A549 (cell line): Measurements from ENCODE around the gene PCDHGB1. TPM values are rescaled to one million over a fixed set of nuclear protein-coding genes. Genes with fewer than 3 reads are reported as not detected.

Experiments used
- ATAC-seq, 2 experiments: fragments of 200-7000 bp in 1 of 2; fragments of >200 bp in 1 of 2; cut with Nextera tagmentation in 1 of 2; cut with Tn5 transposase in 1 of 2; 3 replicates each; pipeline versions ENCODE4 v1.8.0 to v1.9.1; 2018 to 2020; ENCODE audit warnings: mild to moderate bottlenecking in 1 of 2, moderate library complexity in 1 of 2
- CTCF ChIA-PET: fragments of 300-600 bp; sonication (Branson Sonifier 250); formaldehyde crosslinking; extraction: SDS; loops from one replicate; lab custom pipeline; 2021; ENCODE audit warnings: antibody characterized with exemption, inconsistent platforms; lab: Yijun Ruan, JAX
- POLR2A ChIA-PET: fragments of 350-600 bp; formaldehyde crosslinking; extraction: SDS; loops from one replicate; lab custom pipeline; 2021; ENCODE audit warnings: antibody characterized with exemption, inconsistent platforms; lab: Yijun Ruan, JAX
- DNase-seq, 2 experiments: peaks; one replicate each; pipeline versions ENCODE4 v3.0.0 to v3.0.0-alpha.2; 2011 to 2016; ENCODE audit warnings: low read depth in 1 of 2, low spot score in 1 of 2
- FAIRE-seq: peaks from 2 replicates; lab custom pipeline; 2011; peaks lifted over from hg19 to GRCh38; lab: Jason Lieb, UNC
- H3K27ac ChIP-seq, 2 experiments: fragments of >200 bp; sonication (Bioruptor Twin); formaldehyde crosslinking; 3 replicates each; pipeline ENCODE4 v1.5.1; 2016 to 2017
- H3K4me1 ChIP-seq: fragments of >200 bp; sonication (Bioruptor Twin); formaldehyde crosslinking; 3 replicates; pipeline ENCODE4 v1.6.1; 2016
- H3K4me2 ChIP-seq: fragments of >200 bp; sonication (Bioruptor Twin); formaldehyde crosslinking; 3 replicates; pipeline ENCODE4 v1.6.1; 2016
- H3K4me3 ChIP-seq: fragments of >200 bp; sonication (Bioruptor Twin); formaldehyde crosslinking; 3 replicates; pipeline ENCODE4 v1.5.1; 2016
- H3K9me3 ChIP-seq: fragments of >200 bp; sonication (Bioruptor Twin); formaldehyde crosslinking; 3 replicates; pipeline ENCODE4 v1.6.1; 2016
- BCL3 ChIP-seq: fragments of >200 bp; sonication (Bioruptor Twin); formaldehyde crosslinking; IDR thresholded peaks from 3 replicates; pipeline ENCODE4 v1.6.1; 2016
- CBX8 ChIP-seq: fragments of 200-600 bp; sonication (generic); IDR thresholded peaks from 2 replicates; pipeline ENCODE4 v1.6.1; 2016
- CEBPB ChIP-seq, 2 experiments: fragments of >200 bp in 1 of 2; sonication (Bioruptor Twin) in 1 of 2; formaldehyde crosslinking in 1 of 2; IDR thresholded peaks; 2 replicates each; pipeline ENCODE4 v1.6.1; 2012 to 2016
- CHD2 ChIP-seq: fragments of 150-350 bp; IDR thresholded peaks from 2 replicates; pipeline ENCODE4 v1.6.1; 2014; ENCODE audit warnings: low read length; ENCODE audit not compliant: partially characterized antibody
- CHD4 ChIP-seq: fragments of 200-600 bp; sonication (generic); IDR thresholded peaks from 2 replicates; pipeline ENCODE4 v1.6.1; 2016; ENCODE audit warnings: antibody characterized with exemption, mild to moderate bottlenecking, borderline replicate concordance
- CTCF ChIP-seq: fragments of >200 bp; sonication (Bioruptor Twin); formaldehyde crosslinking; IDR thresholded peaks from 3 replicates; pipeline ENCODE4 v1.5.1; 2016
- EHMT2 ChIP-seq: fragments of 200-600 bp; sonication (generic); IDR thresholded peaks from 2 replicates; pipeline ENCODE4 v1.6.1; 2016; ENCODE audit warnings: antibody characterized with exemption, low read depth, mild to moderate bottlenecking, moderate library complexity
- ELK1 ChIP-seq: fragments of 150-350 bp; IDR thresholded peaks from 2 replicates; pipeline ENCODE4 v1.6.1; 2014; ENCODE audit warnings: low read depth, mild to moderate bottlenecking, low read length
- EP300 ChIP-seq, 2 experiments: fragments of >200 bp; sonication (Bioruptor Twin); formaldehyde crosslinking; IDR thresholded peaks; 2 replicates in 1 of 2; 3 replicates in 1 of 2; pipeline ENCODE4 v1.6.1; 2016 to 2017
- HEYL ChIP-seq: fragments of 250-450 bp; sonication (Bioruptor Pico); IDR thresholded peaks from 2 replicates; pipeline ENCODE4 v1.8.0; 2021; ENCODE audit warnings: mild to moderate bottlenecking, moderate library complexity
- JUNB ChIP-seq: fragments of >200 bp; sonication (Bioruptor Twin); formaldehyde crosslinking; IDR thresholded peaks from 2 replicates; pipeline ENCODE4 v1.6.1; 2016
- KDM1A ChIP-seq: fragments of 200-600 bp; sonication (generic); IDR thresholded peaks from 2 replicates; pipeline ENCODE4 v1.6.1; 2016; ENCODE audit warnings: low read depth, mild to moderate bottlenecking
- KDM5A ChIP-seq: fragments of 200-600 bp; sonication (generic); IDR thresholded peaks from 2 replicates; pipeline ENCODE4 v1.6.1; 2016; ENCODE audit warnings: antibody characterized with exemption, mild to moderate bottlenecking
- MAFK ChIP-seq: fragments of 450-650 bp; IDR thresholded peaks from 2 replicates; pipeline ENCODE4 v1.6.1; 2014; ENCODE audit not compliant: partially characterized antibody
- MAX ChIP-seq: IDR thresholded peaks from 2 replicates; pipeline ENCODE4 v1.6.1; 2012
- MYC ChIP-seq: IDR thresholded peaks from 2 replicates; pipeline ENCODE4 v1.6.1; 2012; ENCODE audit warnings: mild to moderate bottlenecking, inconsistent platforms, low read length, improper control_type of control experiment, borderline replicate concordance
- RAD21 ChIP-seq, 2 experiments: fragments of >200 bp in 1 of 2; sonication (Bioruptor Twin) in 1 of 2; formaldehyde crosslinking in 1 of 2; IDR thresholded peaks in 1 of 2; conservative IDR thresholded peaks in 1 of 2; 2 replicates in 1 of 2; 3 replicates in 1 of 2; pipeline ENCODE4 v1.6.1; 2012 to 2018; ENCODE audit warnings: inconsistent platforms in 1 of 2
- RARB ChIP-seq: fragments of 250-450 bp; sonication (Bioruptor Pico); IDR thresholded peaks from 2 replicates; pipeline ENCODE4 v1.8.0; 2021; ENCODE audit warnings: mild to moderate bottlenecking, moderate library complexity
- RFX5 ChIP-seq: fragments of 450-650 bp; IDR thresholded peaks from 2 replicates; pipeline ENCODE4 v1.7.1; 2014; ENCODE audit warnings: antibody characterized with exemption, mild to moderate bottlenecking, moderate library complexity
- RNF2 ChIP-seq: fragments of 200-600 bp; sonication (generic); IDR thresholded peaks from 2 replicates; pipeline ENCODE4 v1.6.1; 2016; ENCODE audit warnings: low read depth, mild to moderate bottlenecking, antibody characterized with exemption, moderate library complexity, borderline replicate concordance
- ZSCAN20 ChIP-seq: fragments of 250-450 bp; sonication (Bioruptor Pico); IDR thresholded peaks from 2 replicates; pipeline ENCODE4 v1.8.0; 2022; ENCODE audit warnings: mild to moderate bottlenecking, moderate library complexity
- WGBS: methylation state at CpG from one replicate; pipeline ENCODE4 v1.1.6; 2017; ENCODE audit errors: missing lambda C conversion rate; 5-methylcytosine and 5-hydroxymethylcytosine counted together
- polyA plus RNA-seq, 4 experiments: library from polyadenylated mRNA; depleted of rRNA in 3 of 4; stranded (reverse); fragments of >200 nt; fragmentation: RNase III in 1 of 4; extraction: RNeasy Plus Mini Kit Qiagen cat#74134 plus additional on column Dnase treatment in 1 of 4; gene quantifications; 2 replicates in 3 of 4; 3 replicates in 1 of 4; pipeline ENCODE4 v1.2.3, GENCODE V29; 2011 to 2017

Gene PCDHGB1
- polyA plus RNA-seq, 2 of the 4 experiments (the other 2 are of a cell fraction) = 1.5 to 3.7 TPM

- FAIRE-seq (no peak), DNase-seq (no peak), ATAC-seq (no peak)
- peaks cover 70% of the 10 kb centered on the region for H3K9me3 ChIP-seq
- H3K4me2 ChIP-seq = no peak overlapping the region
- no peak overlapping the region for H3K4me3 ChIP-seq
- no peaks in the 10 kb centered on the region for H3K4me1 ChIP-seq
- TF ChIP-seq CEBPB (IDR thresholded peaks at IDR 0.05) (peak; percentile 70 to 88; a peak in 3 of 4 replicates), ZSCAN20 (CRISPR knock-in tag) (no peak)
- CTCF ChIA-PET = interaction anchor here (1.0 to 3.3 kb wide), 4 partner anchors 87 to 304 kb away, joined by 3 to 12 read pairs (median 4); partner anchors contain the start of gene PCDHGC3
- 62% methylated on average over 10 of the region's 10 CpGs for WGBS
- no peak overlapping the region for H3K27ac ChIP-seq
- POLR2A ChIA-PET = no interaction called here
Observed at GRCh38 chr5:141388661-141389060, 38.8 kb downstream of the PCDHGB1 start.

- FAIRE-seq = no peak
- peaks cover 72% of the 10 kb centered on the region for H3K9me3 ChIP-seq
- H3K4me3 ChIP-seq = no peak overlapping the region
- DNase-seq = no peak
- 84% methylated on average over 69 of the region's 77 CpGs for WGBS
- no peak overlapping the region for H3K4me2 ChIP-seq
- no peaks in the 10 kb centered on the region for H3K4me1 ChIP-seq
- ChIA-PET POLR2A (no interaction called here), CTCF (interaction anchor here (0.9 to 3.3 kb wide), 7 partner anchors 8 to 305 kb away, joined by 3 to 12 read pairs (median 6); partner anchors contain the start of genes PCDHGB1 and PCDHGC3)
- TF ChIP-seq EP300 (IDR thresholded peaks at IDR 0.05) (no peak), ELK1 (no peak), CHD4 (no peak), KDM1A (no peak), CHD2 (no peak), CTCF (no peak), RNF2 (no peak), BCL3 (no peak), EHMT2 (no peak), MAFK (no peak), HEYL (CRISPR knock-in tag) (no peak), RARB (no peak), KDM5A (no peak)
- ATAC-seq = no peak
- no peak overlapping the region for H3K27ac ChIP-seq
Observed at GRCh38 chr5:141389153-141390042, 39.5 kb downstream of the PCDHGB1 start.

- 81% methylated on average over 34 of the region's 38 CpGs for WGBS
- Histone ChIP-seq H3K4me3 (no peak within 1 kb of the TSS), H3K4me2 (no peak within 1 kb of the TSS), H3K9me3 (peaks cover 68% of the 10 kb centered on the region)
- CTCF ChIA-PET = interaction anchor here (0.9 to 2.1 kb wide), 6 partner anchors 22 to 193 kb away, joined by 3 to 5 read pairs (median 4); partner anchors contain the start of genes PCDHB11, PCDHGB1 and PCDHGB3
- TF ChIP-seq CBX8 (no peak), MAX (peak; percentile 31; the same call in 1 of the 2 replicates), MYC (no peak), RFX5 (no peak), RAD21 (conservative IDR thresholded peaks at IDR 0.05 in 1 of 2, IDR thresholded peaks at IDR 0.05 in 1 of 2) (peak in 1 of 2 experiments; percentile 22; a peak in 1 of 5 replicates), KDM1A (no peak), JUNB (no peak), ZSCAN20 (CRISPR knock-in tag) (no peak)
- TF ChIP-seq, all 56 proteins: peak for 2
- no peak within 1 kb of the TSS for H3K27ac ChIP-seq
- no peaks in the 10 kb centered on the region for H3K4me1 ChIP-seq
- ATAC-seq (no peak), DNase-seq (peak in 1 of 2 experiments; percentile 27), FAIRE-seq (no peak)
- POLR2A ChIA-PET = no interaction called here
Observed at GRCh38 chr5:141392429-141393198, 42.7 kb downstream of the PCDHGB1 start, which contains the start of gene PCDHGA8. TSS of gene PCDHGA8 (plus strand) at chr5:141392633. CDS start at chr5:141392814, 181 bp downstream.
